ENCODE results near the gene TMEM163.

The TMEM163 gene

GRCh38 chr2:134413430-134413829, 305.4 kb downstream of the TMEM163 start:
- Histone ChIP-seq H3K4me1 (peaks cover 0 to 15% (median 10%) of the 10 kb centered on the region in 4 donors), H3K27me3 (no peaks in the 10 kb centered on the region), H3K9me3 (no peaks in the 10 kb centered on the region), H3K4me3 (no peak overlapping the region), H3K27ac (no peak overlapping the region), H3K36me3 (peaks cover 0 to 4% (median 0%) of the 10 kb centered on the region in 3 donors)
- intact Hi-C loops (cut with DNase I; ENCODE audit: low total_unique reads) = loop anchor here (5.0 to 10.0 kb wide), 3 partner anchors 36 to 529 kb away; no protein-coding TSS in a partner anchor
- DNase-seq = no peak
- no peak for TF ChIP-seq CTCF (IDR thresholded peaks at IDR 0.05)

- peaks cover 0 to 17% (median 10%) of the 10 kb centered on the region in 4 donors for H3K4me1 ChIP-seq
- H3K9me3 ChIP-seq = no peaks in the 10 kb centered on the region
- no peak for DNase-seq
- peaks cover 0 to 4% (median 0%) of the 10 kb centered on the region in 3 donors for H3K36me3 ChIP-seq
- intact Hi-C loops (cut with DNase I; ENCODE audit: low total_unique reads) = loop anchor here (5.0 to 10.0 kb wide), 3 partner anchors 35 to 528 kb away; no protein-coding TSS in a partner anchor
- H3K27me3 ChIP-seq = no peaks in the 10 kb centered on the region
- H3K27ac ChIP-seq = no peak overlapping the region
- TF ChIP-seq CTCF (IDR thresholded peaks at IDR 0.05) = no peak
- no peak overlapping the region for H3K4me3 ChIP-seq
Observed at GRCh38 chr2:134412639-134412999, 306.2 kb downstream of the TMEM163 start.

- Histone ChIP-seq H3K4me1 (peaks cover 0 to 17% (median 10%) of the 10 kb centered on the region in 4 donors), H3K27ac (peak overlapping the region in 1 of 2 donors; percentile 11), H3K36me3 (peaks cover 0 to 4% (median 0%) of the 10 kb centered on the region in 3 donors), H3K9me3 (no peaks in the 10 kb centered on the region), H3K27me3 (no peaks in the 10 kb centered on the region), H3K4me3 (no peak overlapping the region)
- TF ChIP-seq CTCF (IDR thresholded peaks at IDR 0.05) = peak; percentile 78 to 80
- DNase-seq = peak; percentile 76 to 82
- intact Hi-C loops (cut with DNase I; ENCODE audit: low total_unique reads) = loop anchor here (5.0 to 10.0 kb wide), 3 partner anchors 35 to 527 kb away; no protein-coding TSS in a partner anchor
Observed at GRCh38 chr2:134411828-134412638, 306.8 kb downstream of the TMEM163 start.

GRCh38 chr2:134411279-134411827, 307.4 kb downstream of the TMEM163 start:
- Histone ChIP-seq H3K9me3 (no peaks in the 10 kb centered on the region), H3K36me3 (peaks cover 0 to 8% (median 0%) of the 10 kb centered on the region in 3 donors), H3K4me3 (no peak overlapping the region), H3K27ac (peak overlapping the region in 1 of 2 donors; percentile 11), H3K27me3 (no peaks in the 10 kb centered on the region), H3K4me1 (peaks cover 0 to 17% (median 10%) of the 10 kb centered on the region in 4 donors)
- TF ChIP-seq CTCF (IDR thresholded peaks at IDR 0.05) = no peak
- intact Hi-C loops (cut with DNase I; ENCODE audit: low total_unique reads) = loop anchor here (5.0 to 10.0 kb wide), 3 partner anchors 34 to 527 kb away; no protein-coding TSS in a partner anchor
- DNase-seq = no peak

GRCh38 chr2:134410831-134411231, 308.0 kb downstream of the TMEM163 start:
- no peak for TF ChIP-seq CTCF (IDR thresholded peaks at IDR 0.05)
- Histone ChIP-seq H3K36me3 (peaks cover 0 to 8% (median 0%) of the 10 kb centered on the region in 3 donors), H3K4me1 (peaks cover 0 to 17% (median 10%) of the 10 kb centered on the region in 4 donors), H3K4me3 (no peak overlapping the region), H3K27me3 (no peaks in the 10 kb centered on the region), H3K27ac (no peak overlapping the region), H3K9me3 (no peaks in the 10 kb centered on the region)
- no peak for DNase-seq
- intact Hi-C loops (cut with DNase I; ENCODE audit: low total_unique reads) = loop anchor here (5.0 to 10.0 kb wide), 3 partner anchors 34 to 526 kb away; no protein-coding TSS in a partner anchor
